Measurements from ENCODE around the gene RAB15.

Gene RAB15

GRCh38 chr14:64955297-64955696 is 16.8 kb downstream of the RAB15 start:
- DNase-seq (ENCODE audit: low read depth in 3 of 3) = no peak

GRCh38 chr14:64954491-64955240 is 17.5 kb downstream of the RAB15 start:
- no peak for DNase-seq (ENCODE audit: low read depth in 3 of 3)

- no peak for DNase-seq (ENCODE audit: low read depth in 3 of 3)
These were observed 18.5 kb downstream of the RAB15 start for GRCh38 chr14:64953661-64954060.

DNA sequence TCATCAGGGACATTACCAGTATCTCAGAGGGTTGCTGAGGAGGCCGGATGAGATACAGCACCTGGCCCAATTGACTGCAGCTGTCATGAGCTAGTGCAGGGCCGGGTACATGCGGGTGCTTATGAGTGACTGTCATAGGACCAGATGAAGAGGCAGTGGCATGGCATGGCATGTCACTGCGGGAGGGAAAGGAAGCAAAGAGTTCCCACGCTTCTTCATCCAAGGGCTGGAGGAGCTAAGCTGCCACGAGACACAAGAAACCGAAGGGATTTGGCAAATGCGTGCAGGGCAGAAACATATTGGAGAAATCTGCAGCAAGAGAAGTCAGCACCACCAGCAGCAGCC is 18.9 kb downstream of the RAB15 start:
- no peak for DNase-seq (ENCODE audit: low read depth in 3 of 3)

- no peak for DNase-seq (ENCODE audit: low read depth in 3 of 3)
These were observed 19.4 kb downstream of the RAB15 start for GRCh38 chr14:64952598-64953309.

DNA sequence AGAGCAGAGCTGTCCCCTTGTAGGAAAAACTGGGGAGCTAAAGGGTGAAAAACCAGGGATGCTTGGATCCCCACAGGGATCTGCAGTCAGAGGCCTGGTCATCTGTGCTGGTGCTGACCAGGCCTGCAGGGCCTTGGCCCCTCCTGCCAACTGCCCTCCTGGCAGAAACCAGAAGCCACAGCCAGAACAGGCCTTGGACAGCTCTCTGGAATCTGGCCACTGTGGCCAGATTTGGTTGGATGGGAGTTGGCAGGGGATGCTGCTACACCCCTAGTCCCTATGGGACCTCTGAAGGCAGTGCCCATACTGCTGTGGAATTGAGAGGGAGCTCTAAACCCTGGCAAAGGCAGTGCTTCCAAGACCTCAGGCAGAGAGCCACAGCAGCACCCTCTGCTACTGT is 20.4 kb downstream of the RAB15 start:
- no peak for DNase-seq (ENCODE audit: low read depth in 3 of 3)

DNA sequence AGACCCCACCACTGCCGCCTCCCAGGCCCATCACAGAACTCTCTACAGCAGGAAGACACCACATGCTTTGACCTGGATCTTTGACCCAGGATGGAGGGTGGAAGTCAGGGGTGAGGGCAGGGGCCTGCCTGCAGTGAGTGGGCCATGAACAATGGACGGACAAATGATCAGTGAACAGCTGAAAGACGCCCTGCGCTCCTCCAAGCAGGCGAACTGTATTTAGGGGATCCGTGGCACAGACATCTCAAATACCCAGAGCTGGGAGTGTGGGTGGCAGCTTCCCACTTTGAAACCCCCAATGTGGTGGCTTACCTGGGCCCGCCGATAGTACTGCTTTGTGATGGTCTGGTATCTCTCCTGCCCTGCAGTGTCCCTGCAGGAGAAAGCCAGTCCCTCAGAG is 20.8 kb downstream of the RAB15 start:
- DNase-seq (ENCODE audit: low read depth in 3 of 3) = no peak

- DNase-seq (ENCODE audit: low read depth in 3 of 3) = no peak
These were observed 21.2 kb downstream of the RAB15 start for GRCh38 chr14:64950889-64951288.

- no peak for DNase-seq (ENCODE audit: low read depth in 3 of 3)
These were observed 23.4 kb downstream of the RAB15 start for GRCh38 chr14:64948612-64949210.

DNA sequence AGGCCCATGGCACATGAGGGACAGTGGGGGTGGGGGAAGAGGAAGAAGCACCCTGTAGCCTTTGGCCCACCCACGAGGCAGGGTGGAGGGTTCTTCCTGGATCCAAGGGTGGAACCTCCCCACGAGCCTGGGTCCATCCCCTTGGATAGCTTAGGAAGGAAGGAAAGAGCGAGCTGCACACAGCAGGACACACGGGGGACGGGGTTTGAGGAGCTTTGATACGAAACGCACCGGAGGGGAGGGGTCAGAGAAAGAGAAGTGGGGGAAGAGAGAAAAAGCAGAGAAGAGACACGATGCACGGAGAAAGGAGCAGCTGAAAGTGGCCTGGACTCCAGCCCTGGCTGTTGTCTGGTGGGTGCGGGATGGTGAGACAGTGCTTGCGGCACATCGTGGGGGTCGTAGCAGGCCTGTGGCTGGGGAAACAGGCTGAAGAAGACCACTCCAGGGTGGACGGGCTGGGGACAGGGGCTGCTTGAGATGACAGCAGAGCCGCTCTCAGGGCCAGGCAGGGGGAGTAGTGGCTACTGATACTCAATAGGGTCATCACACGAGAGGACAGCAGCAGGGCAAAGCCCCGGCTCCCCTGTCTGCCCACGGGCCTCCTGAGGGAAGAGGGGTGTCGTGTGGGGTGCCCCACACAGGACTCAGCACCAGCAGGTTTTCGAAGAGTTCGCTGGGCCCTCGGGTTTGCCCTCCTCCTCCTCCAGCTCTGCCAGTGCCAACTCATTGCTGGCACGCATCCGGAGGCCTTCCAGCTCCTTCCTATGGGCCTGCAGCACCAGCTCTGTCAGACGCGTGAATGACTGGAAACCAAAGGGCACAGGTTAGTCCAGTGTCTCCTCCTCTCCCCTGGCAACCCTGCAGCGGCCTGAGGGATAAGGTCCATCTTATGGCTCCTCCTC is 24.2 kb downstream of the RAB15 start:
- no peak for DNase-seq (ENCODE audit: low read depth in 3 of 3)

- no peak for DNase-seq (ENCODE audit: low read depth in 3 of 3)
These were observed 25.7 kb downstream of the RAB15 start for GRCh38 chr14:64946310-64947045.

DNA sequence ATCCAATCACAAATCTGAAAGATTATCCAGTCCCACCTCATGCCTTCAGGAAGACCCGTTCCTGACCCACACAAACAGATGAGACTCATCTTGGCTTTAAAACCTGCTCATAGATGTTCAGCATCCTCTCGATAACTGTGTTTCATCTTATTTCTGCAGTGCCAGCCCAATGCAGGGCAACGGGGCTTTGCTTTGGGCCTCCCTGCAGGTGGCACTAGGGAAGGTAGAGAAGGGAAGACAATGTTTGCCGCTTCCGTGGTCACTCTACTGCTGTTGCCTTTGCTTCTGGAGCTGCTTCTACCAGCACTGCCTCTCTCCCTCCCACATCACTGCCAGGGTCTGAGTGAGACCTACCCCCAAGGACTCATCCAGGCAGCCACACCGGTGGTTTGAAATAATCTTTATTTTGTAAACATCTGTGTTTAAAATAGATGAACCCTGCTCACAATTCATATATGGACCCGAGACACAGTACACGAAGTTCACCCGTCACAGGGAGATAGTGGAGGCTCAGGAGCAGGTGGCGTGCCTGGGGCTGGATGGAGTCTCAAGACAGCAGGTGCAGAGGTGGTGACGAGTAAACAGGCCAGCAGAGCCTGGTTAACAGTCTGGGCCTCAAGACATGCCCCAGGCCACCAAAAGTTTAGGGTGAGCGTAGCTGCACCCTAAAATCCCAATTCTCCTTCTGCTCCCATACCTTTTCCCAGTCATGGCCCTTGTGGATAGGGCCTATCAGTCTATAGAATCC is 26.5 kb downstream of the RAB15 start:
- no peak for DNase-seq (ENCODE audit: low read depth in 3 of 3)

DNA sequence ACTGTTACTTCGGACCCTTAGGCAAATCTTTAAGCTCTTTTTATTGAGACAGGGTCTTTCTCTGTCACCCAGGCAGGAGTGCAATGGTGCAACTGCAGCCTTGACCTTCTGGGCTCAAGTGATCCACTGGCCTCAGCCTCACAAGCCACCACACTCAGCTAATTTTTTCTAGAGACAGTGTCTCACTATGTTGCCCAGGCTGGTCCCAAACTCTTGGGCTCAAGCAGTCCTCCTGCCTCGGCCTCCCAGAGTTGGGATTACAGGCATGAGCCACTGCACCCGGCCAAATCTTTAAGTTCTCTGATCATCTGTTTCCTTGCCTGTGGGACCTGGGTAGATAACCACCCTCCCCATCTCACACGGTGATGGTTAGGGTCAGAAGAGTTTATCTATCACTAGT is 27.3 kb downstream of the RAB15 start:
- DNase-seq (ENCODE audit: low read depth in 3 of 3) = no peak

GRCh38 chr14:64944041-64944440 is 28.1 kb downstream of the RAB15 start:
- DNase-seq (ENCODE audit: low read depth in 3 of 3) = no peak

DNA sequence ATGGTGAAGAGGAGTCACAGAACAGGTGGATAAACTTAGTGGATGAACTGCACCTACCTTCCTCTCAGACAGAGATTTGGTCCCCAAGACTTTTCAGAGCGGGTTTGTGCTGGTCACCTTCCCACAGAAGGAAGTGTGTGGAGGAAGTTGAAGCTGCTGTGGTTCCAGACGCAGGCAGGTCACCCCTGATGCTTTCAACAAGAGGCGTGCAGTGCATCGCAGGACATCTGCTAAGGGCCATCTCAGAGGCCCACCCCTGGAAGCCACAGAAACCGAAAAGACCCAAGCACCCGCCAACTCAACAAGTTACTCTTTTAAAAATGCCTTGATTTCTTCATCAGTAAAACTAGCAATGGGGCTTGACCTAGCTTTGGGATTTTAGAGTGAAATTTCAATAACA is 28.6 kb downstream of the RAB15 start:
- no peak for DNase-seq (ENCODE audit: low read depth in 3 of 3)

DNA sequence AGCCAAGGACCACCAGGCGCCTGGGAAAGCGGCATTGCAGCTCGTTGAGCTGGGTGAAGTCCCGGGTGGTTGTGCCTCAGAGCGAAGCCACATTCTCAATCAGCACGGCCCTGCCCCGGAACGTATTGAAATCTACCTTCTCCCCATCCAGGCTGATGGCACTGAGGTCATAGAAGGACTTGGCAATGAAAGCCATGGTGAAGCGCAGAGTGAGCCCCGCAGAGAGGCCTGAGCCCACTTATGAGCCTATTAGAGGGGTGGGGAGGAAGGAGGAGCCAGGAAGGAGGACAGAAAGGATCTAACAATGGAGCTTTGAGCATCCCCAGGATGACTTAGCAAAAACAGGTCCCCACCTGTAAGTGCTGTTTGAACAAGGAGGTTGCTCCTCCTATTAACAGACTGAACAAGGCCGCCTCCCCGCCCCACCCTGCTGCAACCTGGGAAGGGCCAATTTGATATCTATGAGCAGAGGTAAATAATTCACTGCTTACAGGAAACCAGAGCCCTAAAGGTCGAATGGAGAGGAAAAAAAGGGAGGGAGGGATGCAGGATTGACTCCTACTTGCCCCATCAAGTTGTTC is 29.5 kb downstream of the RAB15 start, which contains the start of gene GPX2:
Gene GPX2, minus strand, starts transcription at position 215 of the 581 bp plus-strand sequence. Its CDS starts 19 bp downstream, at position 196.
- no peak for DNase-seq (ENCODE audit: low read depth in 3 of 3)

GRCh38 chr14:64940336-64940910 is 31.7 kb downstream of the RAB15 start:
- DNase-seq (ENCODE audit: low read depth in 3 of 3) = no peak

DNA sequence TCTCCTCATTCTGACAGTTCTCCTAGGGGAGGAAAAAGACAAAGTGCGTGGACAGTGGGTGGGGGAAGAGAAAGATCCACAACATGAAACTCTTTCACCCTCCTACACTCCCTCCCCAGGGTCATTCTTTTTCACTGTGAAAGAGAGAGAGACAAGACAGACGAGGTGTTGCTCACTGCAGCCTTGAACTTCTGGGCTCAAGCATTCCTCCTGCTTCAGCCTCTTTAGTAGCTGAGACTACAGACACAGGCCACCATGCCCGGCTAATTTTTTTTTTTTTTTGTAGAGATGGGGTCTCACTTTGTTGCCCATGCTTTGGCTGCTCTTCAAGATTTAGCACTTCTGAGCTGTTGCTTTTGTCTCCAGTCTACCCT is 32.3 kb downstream of the RAB15 start:
- DNase-seq (ENCODE audit: low read depth in 3 of 3) = no peak

DNA sequence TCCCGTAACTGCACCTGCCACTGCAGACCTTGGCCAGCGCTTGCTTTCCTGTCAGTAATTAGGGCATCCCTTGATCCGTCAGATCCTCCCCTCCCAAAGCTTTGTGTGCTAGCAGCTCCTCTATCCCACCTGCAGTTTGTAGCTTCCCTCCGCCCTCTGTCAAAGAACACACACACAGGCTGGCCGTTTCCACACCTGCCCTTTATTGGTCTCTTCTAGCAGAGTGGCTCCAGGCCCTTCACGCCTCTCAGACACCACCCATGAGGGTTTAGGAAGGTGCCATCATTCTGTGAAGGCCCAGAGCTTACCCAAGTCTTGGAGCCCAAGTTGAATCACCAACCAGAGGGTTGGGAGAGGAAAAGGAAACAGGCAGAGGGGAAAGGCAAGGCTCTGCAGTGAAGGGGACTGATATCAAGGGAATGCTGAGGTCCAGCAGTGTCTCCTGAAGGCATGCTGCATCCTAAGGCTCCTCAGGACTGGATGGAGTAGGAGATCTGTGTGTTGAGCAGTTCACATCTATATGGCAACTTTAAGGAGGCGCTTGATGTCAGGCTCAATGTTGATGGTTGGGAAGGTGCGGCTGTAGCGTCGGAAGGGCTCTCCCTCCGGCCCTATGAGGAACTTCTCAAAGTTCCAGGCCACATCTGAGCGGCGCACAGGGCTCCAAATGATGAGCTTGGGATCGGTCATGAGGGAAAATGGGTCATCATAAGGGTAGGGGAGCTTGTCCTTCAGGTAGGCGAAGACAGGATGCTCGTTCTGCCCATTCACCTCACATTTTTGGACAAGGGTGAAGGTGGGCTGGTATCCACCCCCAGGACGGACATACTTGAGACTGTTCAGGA is 32.9 kb downstream of the RAB15 start:
- no peak for DNase-seq (ENCODE audit: low read depth in 3 of 3)

Data from stimulated activated CD4-positive, alpha-beta T cell treated with anti-CD3 and anti-CD28 coated beads, TNF-alpha, amount 100 ng/mL, for 48 hours (primary cell).